ENCODE results near the gene GPD1.

Gene GPD1

GRCh38 chr12:50103767-50104321 lies at the start of gene GPD1:
TSS of gene GPD1 (plus strand) at chr12:50104008. CDS start at chr12:50104051, 43 bp downstream.
- Histone ChIP-seq H3K9ac (ENCODE audit: insufficient read length) (no peak within 1 kb of the TSS), H3K4me3 (no peak within 1 kb of the TSS), H3K36me3 (ENCODE audit: insufficient read depth, low read length) (peaks cover 22% of the 10 kb centered on the region; the same call in 1 of the 2 replicates), H3K9me3 (ENCODE audit: low read depth, low read length) (no peaks in the 10 kb centered on the region), H3K27ac (no peak within 1 kb of the TSS)
- no peak for DNase-seq (ENCODE audit: low read depth, low spot score)
- TF ChIP-seq POLR2AphosphoS5 (IDR thresholded peaks at IDR 0.05; ENCODE audit: borderline replicate concordance, low read depth, low read length) (0 out of 2 replicates have a peak, but pooled peaks have one; percentile 22), EZH2 (IDR thresholded peaks at IDR 0.05) (no peak)

- DNase-seq (ENCODE audit: low read depth, low spot score), result no peak
- H3K36me3 ChIP-seq (ENCODE audit: insufficient read depth, low read length), result no peaks in the 10 kb centered on the region
- H3K9ac ChIP-seq (ENCODE audit: insufficient read length), result no peak overlapping the region
- H3K27ac ChIP-seq, result no peak overlapping the region
- no peaks in the 10 kb centered on the region for H3K9me3 ChIP-seq (ENCODE audit: low read depth, low read length)
- TF ChIP-seq FOXP2 (optimal IDR thresholded peaks at IDR 0.05; ENCODE audit: control extremely low read depth, extremely low read length, insufficient read depth), result no peak
- TF ChIP-seq POLR2AphosphoS5 (IDR thresholded peaks at IDR 0.05; ENCODE audit: borderline replicate concordance, low read depth, low read length), result no peak
- TF ChIP-seq EZH2 (IDR thresholded peaks at IDR 0.05), result no peak
- no peak overlapping the region for H3K4me3 ChIP-seq
Measured at GRCh38 chr12:50055831-50056638, 47.8 kb upstream of the GPD1 start.

GRCh38 chr12:50056639-50056976 lies 47.2 kb upstream of the GPD1 start:
- Histone ChIP-seq H3K36me3 (ENCODE audit: insufficient read depth, low read length) (no peaks in the 10 kb centered on the region), H3K9ac (ENCODE audit: insufficient read length) (no peak overlapping the region), H3K4me3 (peak overlapping the region; percentile 77), H3K27ac (no peak overlapping the region), H3K9me3 (ENCODE audit: low read depth, low read length) (no peaks in the 10 kb centered on the region)
- no peak for DNase-seq (ENCODE audit: low read depth, low spot score)
- TF ChIP-seq EZH2 (IDR thresholded peaks at IDR 0.05), result no peak
- TF ChIP-seq POLR2AphosphoS5 (IDR thresholded peaks at IDR 0.05; ENCODE audit: borderline replicate concordance, low read depth, low read length), result no peak
- TF ChIP-seq FOXP2 (optimal IDR thresholded peaks at IDR 0.05; ENCODE audit: control extremely low read depth, extremely low read length, insufficient read depth), result no peak

GRCh38 chr12:50057000-50057841 lies 46.6 kb upstream of the GPD1 start, which contains the start of gene ASIC1:
TSS of gene ASIC1 (plus strand) at chr12:50057596. CDS start at chr12:50058767, 1,171 bp downstream.
- no peak for DNase-seq (ENCODE audit: low read depth, low spot score)
- TF ChIP-seq EZH2 (IDR thresholded peaks at IDR 0.05), result no peak
- TF ChIP-seq FOXP2 (optimal IDR thresholded peaks at IDR 0.05; ENCODE audit: control extremely low read depth, extremely low read length, insufficient read depth), result no peak
- TF ChIP-seq POLR2AphosphoS5 (IDR thresholded peaks at IDR 0.05; ENCODE audit: borderline replicate concordance, low read depth, low read length), result no peak
- Histone ChIP-seq H3K27ac (no peak within 1 kb of the TSS), H3K4me3 (peak within 1 kb of the TSS; percentile 77), H3K9me3 (ENCODE audit: low read depth, low read length) (no peaks in the 10 kb centered on the region), H3K36me3 (ENCODE audit: insufficient read depth, low read length) (no peaks in the 10 kb centered on the region), H3K9ac (ENCODE audit: insufficient read length) (no peak within 1 kb of the TSS)

GRCh38 chr12:50057896-50058670 lies 45.7 kb upstream of the GPD1 start:
- Histone ChIP-seq H3K9ac (ENCODE audit: insufficient read length) (no peak overlapping the region), H3K27ac (no peak overlapping the region), H3K4me3 (peak overlapping the region; percentile 77), H3K9me3 (ENCODE audit: low read depth, low read length) (no peaks in the 10 kb centered on the region), H3K36me3 (ENCODE audit: insufficient read depth, low read length) (no peaks in the 10 kb centered on the region)
- no peak for TF ChIP-seq FOXP2 (optimal IDR thresholded peaks at IDR 0.05; ENCODE audit: control extremely low read depth, extremely low read length, insufficient read depth)
- no peak for TF ChIP-seq POLR2AphosphoS5 (IDR thresholded peaks at IDR 0.05; ENCODE audit: borderline replicate concordance, low read depth, low read length)
- TF ChIP-seq EZH2 (IDR thresholded peaks at IDR 0.05), result no peak
- no peak for DNase-seq (ENCODE audit: low read depth, low spot score)

GRCh38 chr12:50058743-50059312 lies 45.0 kb upstream of the GPD1 start:
- DNase-seq (ENCODE audit: low read depth, low spot score), result no peak
- TF ChIP-seq FOXP2 (optimal IDR thresholded peaks at IDR 0.05; ENCODE audit: control extremely low read depth, extremely low read length, insufficient read depth) (no peak), POLR2AphosphoS5 (IDR thresholded peaks at IDR 0.05; ENCODE audit: borderline replicate concordance, low read depth, low read length) (no peak), EZH2 (IDR thresholded peaks at IDR 0.05) (no peak)
- Histone ChIP-seq H3K36me3 (ENCODE audit: insufficient read depth, low read length) (no peaks in the 10 kb centered on the region), H3K27ac (no peak overlapping the region), H3K4me3 (no peak overlapping the region), H3K9me3 (ENCODE audit: low read depth, low read length) (no peaks in the 10 kb centered on the region), H3K9ac (ENCODE audit: insufficient read length) (no peak overlapping the region)

GRCh38 chr12:50059440-50060119 lies 44.2 kb upstream of the GPD1 start:
- H3K9ac ChIP-seq (ENCODE audit: insufficient read length), result no peak overlapping the region
- no peak overlapping the region for H3K4me3 ChIP-seq
- H3K27ac ChIP-seq, result no peak overlapping the region
- DNase-seq (ENCODE audit: low read depth, low spot score), result no peak
- H3K36me3 ChIP-seq (ENCODE audit: insufficient read depth, low read length), result no peaks in the 10 kb centered on the region
- H3K9me3 ChIP-seq (ENCODE audit: low read depth, low read length), result no peaks in the 10 kb centered on the region
- TF ChIP-seq FOXP2 (optimal IDR thresholded peaks at IDR 0.05; ENCODE audit: control extremely low read depth, extremely low read length, insufficient read depth), result no peak
- TF ChIP-seq POLR2AphosphoS5 (IDR thresholded peaks at IDR 0.05; ENCODE audit: borderline replicate concordance, low read depth, low read length), result no peak
- TF ChIP-seq EZH2 (IDR thresholded peaks at IDR 0.05), result no peak

Data from SK-N-MC (cell line).